Stimulated activated CD4-positive, alpha-beta T cell treated with anti-CD3 and anti-CD28 coated beads, Interleukin-15, amount 100 ng/mL, for 48 hours (primary cell): ENCODE results near the gene HBS1L.
A peak's percentile ranks its signal among the peaks of the same experiment; 100 is the strongest.

Source experiments
- DNase-seq, 2 donors: peaks; one replicate each; pipeline ENCODE4 v3.0.0-alpha.2; 2020; ENCODE audit warnings: low read depth in 2 of 2

The HBS1L gene

GRCh38 chr6:134999107-134999506, 55.5 kb downstream of the HBS1L start:
- DNase-seq, result no peak

- DNase-seq, result no peak
Observed at GRCh38 chr6:134997133-134997995, 57.3 kb downstream of the HBS1L start.

- DNase-seq, result no peak
Observed at GRCh38 chr6:134995536-134995935, 59.1 kb downstream of the HBS1L start.

GRCh38 chr6:134994431-134994830, 60.2 kb downstream of the HBS1L start:
- DNase-seq, result no peak

GRCh38 chr6:134992155-134992554, 62.5 kb downstream of the HBS1L start:
- DNase-seq, result no peak

GRCh38 chr6:134990262-134990661, 64.4 kb downstream of the HBS1L start:
- no peak for DNase-seq

GRCh38 chr6:134984821-134985220, 69.8 kb downstream of the HBS1L start:
- no peak for DNase-seq

GRCh38 chr6:134983823-134984222, 70.8 kb downstream of the HBS1L start:
- DNase-seq, result no peak

- DNase-seq, result no peak
Observed at GRCh38 chr6:134982161-134982560, 72.5 kb downstream of the HBS1L start.

- DNase-seq, result no peak
Observed at GRCh38 chr6:134980846-134981245, 73.8 kb downstream of the HBS1L start.

GRCh38 chr6:134979142-134979541, 75.5 kb downstream of the HBS1L start:
- peak; percentile 46 to 53 for DNase-seq

GRCh38 chr6:134974370-134974769, 80.3 kb downstream of the HBS1L start:
- no peak for DNase-seq

- DNase-seq, result no peak
Observed at GRCh38 chr6:134967711-134968110, 86.9 kb downstream of the HBS1L start.

GRCh38 chr6:134964451-134965203, 90.0 kb downstream of the HBS1L start:
- DNase-seq, result no peak

GRCh38 chr6:134962421-134962820, 92.2 kb downstream of the HBS1L start:
- no peak for DNase-seq

GRCh38 chr6:134961366-134961765, 93.3 kb downstream of the HBS1L start:
- no peak for DNase-seq

GRCh38 chr6:134959603-134960002, 95.0 kb downstream of the HBS1L start:
- no peak for DNase-seq

- DNase-seq, result no peak
Observed at GRCh38 chr6:134956676-134957075, 97.9 kb downstream of the HBS1L start.

GRCh38 chr6:134956032-134956431, 98.6 kb downstream of the HBS1L start:
- DNase-seq, result no peak

GRCh38 chr6:134954272-134955000, 100.2 kb downstream of the HBS1L start:
- no peak for DNase-seq

GRCh38 chr6:134951494-134952263, 102.9 kb downstream of the HBS1L start:
- no peak for DNase-seq

- DNase-seq, result no peak
Observed at GRCh38 chr6:134950482-134950881, 104.1 kb downstream of the HBS1L start.
